GM23248 (cell line): ENCODE results near the gene AP2A2. TPM values are rescaled to one million over a fixed set of nuclear protein-coding genes. Genes with fewer than 3 reads are reported as not detected.

Experiments
- DNase-seq: peaks from one replicate; pipeline ENCODE4 v3.0.0-alpha.2; 2015
- H2AFZ ChIP-seq: fragments of 200-600 bp; sonication (generic); 2 replicates; pipeline ENCODE4 v1.6.1; 2016; ENCODE audit warnings: antibody characterized with exemption
- H3F3A ChIP-seq: fragments of 200-600 bp; sonication (generic); 2 replicates; pipeline ENCODE4 v1.6.1; 2016; ENCODE audit warnings: mild to moderate bottlenecking, antibody characterized with exemption, mixed run types; ENCODE audit not compliant: insufficient read depth
- H3K27ac ChIP-seq: fragments of 200-600 bp; sonication (generic); 2 replicates; pipeline ENCODE4 v1.5.1; 2016; ENCODE audit warnings: mild to moderate bottlenecking
- H3K27me3 ChIP-seq: fragments of 200-600 bp; sonication (generic); replicated peaks from 2 replicates; pipeline ENCODE4 v1.6.1; 2016; ENCODE audit warnings: mild to moderate bottlenecking; ENCODE audit not compliant: insufficient read depth
- H3K36me3 ChIP-seq: fragments of 200-600 bp; sonication (generic); 2 replicates; pipeline ENCODE4 v1.6.1; 2016; ENCODE audit warnings: low read depth, mild to moderate bottlenecking
- H3K4me1 ChIP-seq: fragments of 200-600 bp; sonication (generic); 2 replicates; pipeline ENCODE4 v1.6.1; 2016; ENCODE audit warnings: mild to moderate bottlenecking; ENCODE audit not compliant: insufficient read depth
- H3K4me2 ChIP-seq: fragments of 200-600 bp; sonication (generic); one replicate; pipeline ENCODE4 v1.6.1; 2016; ENCODE audit warnings: mild to moderate bottlenecking; ENCODE audit not compliant: unreplicated experiment
- H3K4me3 ChIP-seq: fragments of 200-600 bp; sonication (generic); 2 replicates; pipeline ENCODE4 v1.5.1; 2016; ENCODE audit warnings: mild to moderate bottlenecking
- H3K79me2 ChIP-seq: fragments of 200-600 bp; sonication (generic); 2 replicates; pipeline ENCODE4 v1.6.1; 2016; ENCODE audit warnings: mild to moderate bottlenecking; ENCODE audit not compliant: insufficient read depth
- H3K9ac ChIP-seq: fragments of 200-600 bp; sonication (generic); 2 replicates; pipeline ENCODE4 v1.6.1; 2016; ENCODE audit warnings: mild to moderate bottlenecking
- H3K9me2 ChIP-seq: fragments of 200-600 bp; sonication (generic); 2 replicates; pipeline ENCODE4 v1.6.1; 2016; ENCODE audit warnings: mixed run types, mild to moderate bottlenecking, moderate library complexity; ENCODE audit not compliant: insufficient read depth
- H3K9me3 ChIP-seq: fragments of 200-600 bp; sonication (generic); one replicate; pipeline ENCODE4 v1.6.1; 2017; ENCODE audit warnings: low read depth
- H4K20me1 ChIP-seq: fragments of 200-600 bp; sonication (generic); 2 replicates; pipeline ENCODE4 v1.6.0; 2016; ENCODE audit not compliant: insufficient read depth
- EZH2 ChIP-seq: fragments of 200-600 bp; sonication (generic); IDR thresholded peaks from 2 replicates; pipeline ENCODE4 v1.6.1; 2018; ENCODE audit warnings: antibody characterized with exemption, mild to moderate bottlenecking; ENCODE audit not compliant: insufficient read depth, poor library complexity, severe bottlenecking
- EZH2phosphoT487 ChIP-seq: fragments of 200-600 bp; sonication (generic); IDR thresholded peaks from 2 replicates; pipeline ENCODE4 v1.6.1; 2018; ENCODE audit warnings: antibody characterized with exemption, moderate library complexity, mild to moderate bottlenecking, low read depth; ENCODE audit not compliant: insufficient read depth
- WGBS, 2 experiments: methylation state at CpG; one replicate each; pipeline ENCODE4 v1.1.6; 2015 to 2017; ENCODE audit warnings: low lambda C conversion rate in 2 of 2, low coverage in 1 of 2; ENCODE audit errors: missing lambda C conversion rate in 2 of 2; 5-methylcytosine and 5-hydroxymethylcytosine counted together
- in situ Hi-C: fragments of 300-500 bp; cut with MboI; formaldehyde crosslinking; loops from 2 replicates; pipeline ENCODE4 v1.15.0; 2020
- polyA plus RNA-seq: library from polyadenylated mRNA; unstranded; fragments of >200 nt; fragmentation: Nextera tagmentation; extraction: Ambion mirVana; gene quantifications from 2 replicates; pipeline ENCODE4 v1.2.1, GENCODE V29; 2016
- total RNA-seq: library from RNA; depleted of rRNA; stranded (reverse); fragments of >200 nt; shearing (Covaris generic); gene quantifications from 2 replicates; pipeline ENCODE4 v1.2.3, GENCODE V29; 2014

Gene AP2A2
- total and polyA plus RNA-seq, 2 experiments from 2014 or later = 31.1 to 38.3 TPM

DNA sequence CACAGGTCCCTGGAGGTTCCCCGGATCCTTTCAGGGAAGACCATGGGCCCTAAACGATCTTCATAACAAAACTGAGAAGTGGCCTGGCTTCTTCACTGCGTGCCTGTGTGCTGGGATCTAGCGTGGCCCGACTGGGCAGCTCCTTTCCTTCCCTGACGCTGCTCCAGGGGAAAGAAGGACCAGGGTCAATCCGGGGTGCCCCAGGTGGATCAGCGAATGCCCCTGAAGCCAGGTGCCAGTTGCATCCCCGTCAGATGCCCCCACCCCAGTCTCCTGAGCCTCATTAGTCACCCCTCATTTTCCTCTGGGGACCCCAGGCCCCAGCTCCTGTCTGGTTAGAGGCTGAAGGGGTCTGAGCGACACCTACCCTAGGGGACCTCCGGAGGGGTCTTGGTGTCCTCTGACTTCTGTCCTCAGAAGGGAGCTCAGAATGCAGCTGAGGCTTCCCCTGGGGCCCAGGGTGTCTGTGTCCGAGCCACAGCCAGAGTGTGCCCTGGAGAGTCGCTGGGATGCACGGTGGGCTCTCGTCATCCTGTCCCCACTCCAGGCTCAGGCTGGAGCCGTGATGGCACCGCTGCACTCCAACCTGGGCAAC lies 129.5 kb downstream of the AP2A2 start:
- Histone ChIP-seq H3K36me3 (no peaks in the 10 kb centered on the region), H3K4me3 (no peak overlapping the region), H2AFZ (no peak overlapping the region), H3K9ac (no peak overlapping the region), H4K20me1 (no peaks in the 10 kb centered on the region), H3K9me2 (no peaks in the 10 kb centered on the region), H3K9me3 (no peaks in the 10 kb centered on the region), H3K27ac (no peak overlapping the region), H3K4me2 (no peak overlapping the region), H3K4me1 (no peaks in the 10 kb centered on the region), H3K79me2 (no peaks in the 10 kb centered on the region), H3K27me3 (no peaks in the 10 kb centered on the region; the same call in none of the 2 replicates), H3F3A (no peaks in the 10 kb centered on the region)
- WGBS, 2 experiments = 76 to 78% methylated on average over 17 of the region's 17 CpGs
- DNase-seq = no peak
- in situ Hi-C loops = loop anchor here (10.0 kb wide), 1 partner anchor 150 kb away; no protein-coding TSS in a partner anchor
- no peak for TF ChIP-seq EZH2phosphoT487
- no peak for TF ChIP-seq EZH2

DNA sequence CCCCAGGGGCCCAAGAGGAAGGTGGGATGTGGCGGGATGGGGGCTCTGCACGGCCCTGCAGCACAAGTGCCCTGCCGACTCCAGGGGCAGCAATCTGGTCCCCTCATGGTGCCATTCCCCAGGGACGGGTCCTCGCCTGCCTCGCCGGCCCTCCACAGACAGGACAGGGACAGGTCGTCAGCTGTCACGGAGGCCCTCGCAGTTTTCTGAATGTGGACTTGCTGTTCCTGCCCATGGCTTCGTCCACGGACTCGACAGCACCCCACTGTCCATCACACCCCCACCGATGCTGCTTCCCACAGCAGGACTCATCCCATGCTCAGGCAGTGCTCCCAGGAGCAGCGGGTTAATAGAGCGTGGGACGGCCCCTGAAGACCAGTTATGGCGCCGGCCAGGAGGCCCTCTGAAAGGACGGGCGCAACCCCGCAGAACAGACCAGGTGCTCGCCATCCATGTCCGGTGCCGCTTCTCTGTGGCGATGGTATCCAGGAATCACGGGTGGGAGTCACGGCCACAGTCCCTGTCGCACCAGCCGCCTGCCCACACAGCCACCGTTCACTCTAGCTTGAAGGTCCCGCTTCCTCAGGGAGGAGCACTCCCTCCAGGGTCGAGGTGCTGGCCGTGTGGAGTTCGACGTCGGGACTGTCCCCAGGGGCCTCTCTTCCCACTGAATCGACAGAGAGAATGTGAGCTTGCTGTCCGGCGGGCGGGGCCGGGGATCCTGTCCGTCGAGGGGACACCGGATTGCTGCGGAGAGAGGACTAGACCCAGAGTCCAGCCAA lies 130.5 kb downstream of the AP2A2 start:
- Histone ChIP-seq H3K27ac (no peak overlapping the region), H2AFZ (no peak overlapping the region)
- TF ChIP-seq EZH2phosphoT487 (no peak), EZH2 (no peak)

DNA sequence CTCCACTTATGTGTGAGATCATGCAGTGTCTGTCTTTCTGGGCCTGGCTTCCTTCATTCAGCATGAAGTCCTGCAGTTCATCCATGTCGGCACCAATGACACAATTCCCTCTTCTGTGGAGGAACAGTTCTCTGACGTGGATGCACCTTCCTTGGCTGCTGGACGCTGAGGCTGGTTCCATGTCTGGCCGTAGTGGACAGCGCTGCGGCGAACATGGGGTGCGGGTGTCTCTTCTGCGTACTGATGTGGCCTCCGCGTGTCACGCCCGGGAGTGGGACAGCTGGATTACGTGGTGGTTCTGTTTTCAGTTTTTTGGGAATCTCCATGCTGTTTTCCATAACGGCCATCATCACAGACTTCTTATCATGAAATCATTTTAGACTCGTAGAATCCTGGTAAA lies 132.1 kb downstream of the AP2A2 start:
- WGBS, 2 experiments = 76 to 83% methylated on average over 15 to 16 of the region's 16 CpGs

More for the DNA sequence above, 130.5 kb downstream of the AP2A2 start:
- H3K4me3 ChIP-seq = no peak overlapping the region
- 74 to 77% methylated on average over 39 to 46 of the region's 46 CpGs for WGBS, 2 experiments
- no peak overlapping the region for H3K9ac ChIP-seq
- no peaks in the 10 kb centered on the region for H4K20me1 ChIP-seq
- in situ Hi-C loops = loop anchor here (10.0 kb wide), 1 partner anchor 151 kb away; no protein-coding TSS in a partner anchor
- no peak for DNase-seq
- no peaks in the 10 kb centered on the region for H3K79me2 ChIP-seq
- H3F3A ChIP-seq = no peaks in the 10 kb centered on the region
- 0 out of 2 replicates have a peak, but pooled peaks cover 6% of the 10 kb centered on the region for H3K4me1 ChIP-seq
- no peaks in the 10 kb centered on the region for H3K9me3 ChIP-seq
- no peaks in the 10 kb centered on the region for H3K36me3 ChIP-seq
- H3K4me2 ChIP-seq = no peak overlapping the region
- H3K27me3 ChIP-seq = no peaks in the 10 kb centered on the region; the same call in none of the 2 replicates
- no peaks in the 10 kb centered on the region for H3K9me2 ChIP-seq

DNA sequence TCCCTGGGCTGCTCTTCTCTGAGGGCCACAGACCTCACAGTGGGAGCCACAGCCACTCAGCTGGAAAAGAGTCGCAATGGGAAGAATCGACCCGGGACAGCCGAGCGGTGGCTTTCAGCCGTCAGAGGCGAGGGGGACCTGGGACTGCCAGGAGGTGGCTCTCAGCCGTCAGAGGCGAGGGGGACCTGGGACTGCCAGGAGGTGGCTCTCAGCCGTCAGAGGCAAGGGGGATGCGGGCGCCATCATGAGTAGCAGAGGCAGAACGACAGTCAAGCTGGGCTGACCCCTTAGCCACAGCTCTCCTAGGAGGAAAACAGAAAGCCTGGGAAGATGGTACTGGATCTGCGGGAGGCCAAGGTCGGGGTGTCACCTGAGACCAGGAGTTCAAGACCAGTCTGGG lies 134.1 kb downstream of the AP2A2 start:
- Histone ChIP-seq H4K20me1 (no peaks in the 10 kb centered on the region), H3K27ac (no peak overlapping the region), H2AFZ (no peak overlapping the region), H3K36me3 (no peaks in the 10 kb centered on the region), H3K4me1 (0 out of 2 replicates have a peak, but pooled peaks cover 6% of the 10 kb centered on the region), H3K4me2 (no peak overlapping the region), H3F3A (no peaks in the 10 kb centered on the region), H3K9me2 (no peaks in the 10 kb centered on the region), H3K9ac (no peak overlapping the region), H3K9me3 (no peaks in the 10 kb centered on the region), H3K79me2 (no peaks in the 10 kb centered on the region), H3K27me3 (no peaks in the 10 kb centered on the region; the same call in none of the 2 replicates), H3K4me3 (no peak overlapping the region)
- in situ Hi-C loops = loop anchor here (10.0 kb wide), 1 partner anchor 155 kb away; no protein-coding TSS in a partner anchor
- TF ChIP-seq EZH2 (no peak), EZH2phosphoT487 (no peak)
- no peak for DNase-seq
- WGBS, 2 experiments = 43 to 50% methylated on average over 13 to 15 of the region's 15 CpGs

More for the DNA sequence above, 132.1 kb downstream of the AP2A2 start:
- H3F3A ChIP-seq = no peaks in the 10 kb centered on the region
- no peak overlapping the region for H3K27ac ChIP-seq
- H2AFZ ChIP-seq = no peak overlapping the region
- no peaks in the 10 kb centered on the region for H3K9me3 ChIP-seq
- DNase-seq = no peak
- no peaks in the 10 kb centered on the region for H3K9me2 ChIP-seq
- in situ Hi-C loops = loop anchor here (10.0 kb wide), 1 partner anchor 153 kb away; no protein-coding TSS in a partner anchor
- no peak overlapping the region for H3K9ac ChIP-seq
- H3K4me3 ChIP-seq = no peak overlapping the region
- no peaks in the 10 kb centered on the region for H3K79me2 ChIP-seq
- no peaks in the 10 kb centered on the region; the same call in none of the 2 replicates for H3K27me3 ChIP-seq
- no peaks in the 10 kb centered on the region for H3K36me3 ChIP-seq
- H4K20me1 ChIP-seq = no peaks in the 10 kb centered on the region
- no peak overlapping the region for H3K4me2 ChIP-seq
- H3K4me1 ChIP-seq = 0 out of 2 replicates have a peak, but pooled peaks cover 6% of the 10 kb centered on the region
- TF ChIP-seq EZH2phosphoT487 (no peak), EZH2 (no peak)
